K562 (cell line): Measurements from ENCODE around the gene RBM34. TPM values are rescaled to one million over a fixed set of nuclear protein-coding genes. Genes with fewer than 3 reads are reported as not detected.

Source experiments
- ARNT ChIP-seq, 2 experiments: fragments of 450-650 bp; IDR thresholded peaks; 2 replicates each; pipeline ENCODE4 v1.6.1; 2016; ENCODE audit warnings: mild to moderate bottlenecking in 1 of 2
- CREBBP ChIP-seq: IDR thresholded peaks from one replicate; pipeline ENCODE4 v1.6.1; 2012; ENCODE audit warnings: low read depth, mild to moderate bottlenecking, control low read depth, inconsistent platforms, low read length
- MYNN ChIP-seq, 2 experiments: sonication (generic); formaldehyde crosslinking in 1 of 2; IDR thresholded peaks; 2 replicates each; pipeline versions ENCODE4 v1.5.0 to v1.6.1; 2016 to 2020; ENCODE audit warnings: antibody characterized with exemption in 1 of 2, missing genetic modification reagents in 1 of 2
- PCBP1 ChIP-seq: fragments of 200-400 bp; formaldehyde crosslinking; IDR thresholded peaks from 2 replicates; pipeline ENCODE4 v1.6.1; 2018; ENCODE audit warnings: mild to moderate bottlenecking, low read depth, low read length; ENCODE audit not compliant: poor library complexity, severe bottlenecking
- PCBP2 ChIP-seq: fragments of 200-400 bp; formaldehyde crosslinking; IDR thresholded peaks from 2 replicates; pipeline ENCODE4 v1.6.1; 2018; ENCODE audit warnings: low read length, low read depth, mild to moderate bottlenecking, moderate library complexity; ENCODE audit not compliant: poor library complexity, severe bottlenecking
- SAP30 ChIP-seq: fragments of 200-600 bp; sonication (generic); IDR thresholded peaks from 2 replicates; pipeline ENCODE4 v1.6.1; 2012; ENCODE audit warnings: borderline replicate concordance, low read depth, mild to moderate bottlenecking, moderate library complexity, low read length, control low read depth, inconsistent platforms; ENCODE audit not compliant: insufficient read depth, poor library complexity, severe bottlenecking
- SMARCB1 ChIP-seq: IDR thresholded peaks from 2 replicates; pipeline ENCODE4 v1.6.1; 2011; ENCODE audit warnings: improper control_type of control experiment, low read depth; ENCODE audit not compliant: insufficient read length
- U2AF2 ChIP-seq: fragments of 200-400 bp; formaldehyde crosslinking; optimal IDR thresholded peaks from 2 replicates; pipeline ENCODE3; 2017; ENCODE audit warnings: low read depth, mild to moderate bottlenecking, low read length
- ZNF217 ChIP-seq: sonication (generic); formaldehyde crosslinking; IDR thresholded peaks from 2 replicates; pipeline ENCODE4 v1.8.0; 2022; ENCODE audit warnings: mild to moderate bottlenecking, missing genetic modification reagents
- ZNF561 ChIP-seq: fragments of 450-650 bp; formaldehyde crosslinking; conservative IDR thresholded peaks from 2 replicates; pipeline ENCODE4 v1.4.0; 2020; ENCODE audit warnings: mild to moderate bottlenecking, moderate library complexity
- polyA plus RNA-seq, 8 experiments: library from polyadenylated mRNA; depleted of rRNA in 4 of 8; stranded (reverse) in 5 of 8; unstranded in 3 of 8; fragments of >200 nt; fragmentation: Nextera tagmentation in 2 of 8; fragmentation: Illumina TruSeq in 1 of 8; extraction: Ambion mirVana in 2 of 8; extraction: Trizol in 1 of 8; gene quantifications; 2 replicates each; pipeline versions ENCODE4 v1.2.1 to v1.2.3, GENCODE V29; 2011 to 2014; ENCODE audit warnings: inconsistent platforms in 1 of 8, missing spikeins in 1 of 8
- total RNA-seq, 7 experiments: library from RNA; depleted of rRNA in 6 of 7; stranded (reverse); fragments of >200 nt in 6 of 7; fragmentation: Illumina TruSeq in 2 of 7; extraction: Trizol in 2 of 7; gene quantifications; 2 replicates each; pipeline versions ENCODE4 v1.2.1 to v1.2.3, GENCODE V29; 2011 to 2021; ENCODE audit warnings: low replicate concordance in 1 of 7
- TF ChIP-seq, protein P1 (sequence below): fragments of 200-600 bp; sonication (generic); IDR thresholded peaks from one replicate; pipeline ENCODE4 v1.6.1; 2012; ENCODE audit warnings: mild to moderate bottlenecking, low read depth, low read length, inconsistent platforms
- TF ChIP-seq, protein P2 (sequence below): sonication (generic); formaldehyde crosslinking; IDR thresholded peaks from 2 replicates; pipeline ENCODE4 v1.9.0; 2022; ENCODE audit warnings: mild to moderate bottlenecking, missing genetic modification reagents
- TF ChIP-seq, protein P3 (sequence below): fragments of 450-650 bp; formaldehyde crosslinking; conservative IDR thresholded peaks from 2 replicates; pipeline ENCODE4 v1.4.0; 2022; ENCODE audit warnings: mild to moderate bottlenecking, missing genetic modification characterization

The RBM34 gene
- total and polyA plus RNA-seq, 9 of the 15 experiments (the other 6 are each of a cell fraction or from before 2014, with no cell fraction given): 64.0 to 178 (median 124) TPM

DNA sequence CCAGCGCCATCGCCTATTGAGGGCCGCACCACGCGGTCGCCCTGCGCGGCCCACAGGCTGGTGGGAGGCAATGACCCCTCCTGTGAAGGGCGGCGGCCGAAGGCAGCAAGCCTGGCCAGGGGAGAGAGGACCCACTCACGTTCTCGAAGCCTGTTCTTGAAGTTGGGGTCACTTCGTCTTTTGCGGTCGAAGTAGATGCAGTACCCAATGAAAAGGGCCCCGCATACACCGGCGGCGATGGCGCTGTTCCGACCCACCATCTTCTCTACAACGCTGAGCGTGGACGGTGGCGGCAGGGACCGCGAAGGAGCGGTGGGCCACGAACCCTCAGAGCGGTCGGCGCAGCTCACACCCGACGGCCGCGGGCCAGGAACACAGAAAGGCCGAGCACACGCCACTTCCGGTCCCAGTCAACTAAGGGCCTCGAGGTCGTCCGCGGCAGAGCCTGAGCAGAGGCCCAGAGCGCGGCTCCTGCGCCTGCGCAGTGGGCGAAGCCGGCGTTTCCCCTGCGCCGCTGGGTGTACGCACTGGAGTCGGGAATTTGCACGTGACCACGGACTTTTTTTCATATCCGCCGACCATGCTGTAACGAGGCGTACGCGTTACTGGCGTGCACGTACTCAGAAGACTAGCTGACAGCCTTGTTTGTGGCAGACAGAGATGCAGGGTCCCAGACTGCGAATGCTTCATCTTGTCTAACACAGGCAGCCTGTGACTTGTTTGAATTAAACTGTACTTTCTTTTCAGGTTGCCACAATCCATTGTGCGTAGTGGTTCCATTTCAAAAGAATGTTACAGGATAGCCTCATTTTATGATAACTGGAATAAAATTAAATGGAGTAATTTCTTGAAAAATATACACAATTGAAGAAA lies 32.4 kb downstream of the RBM34 start, which contains the start of gene TOMM20 (continued):
- TF ChIP-seq, protein P1, sequence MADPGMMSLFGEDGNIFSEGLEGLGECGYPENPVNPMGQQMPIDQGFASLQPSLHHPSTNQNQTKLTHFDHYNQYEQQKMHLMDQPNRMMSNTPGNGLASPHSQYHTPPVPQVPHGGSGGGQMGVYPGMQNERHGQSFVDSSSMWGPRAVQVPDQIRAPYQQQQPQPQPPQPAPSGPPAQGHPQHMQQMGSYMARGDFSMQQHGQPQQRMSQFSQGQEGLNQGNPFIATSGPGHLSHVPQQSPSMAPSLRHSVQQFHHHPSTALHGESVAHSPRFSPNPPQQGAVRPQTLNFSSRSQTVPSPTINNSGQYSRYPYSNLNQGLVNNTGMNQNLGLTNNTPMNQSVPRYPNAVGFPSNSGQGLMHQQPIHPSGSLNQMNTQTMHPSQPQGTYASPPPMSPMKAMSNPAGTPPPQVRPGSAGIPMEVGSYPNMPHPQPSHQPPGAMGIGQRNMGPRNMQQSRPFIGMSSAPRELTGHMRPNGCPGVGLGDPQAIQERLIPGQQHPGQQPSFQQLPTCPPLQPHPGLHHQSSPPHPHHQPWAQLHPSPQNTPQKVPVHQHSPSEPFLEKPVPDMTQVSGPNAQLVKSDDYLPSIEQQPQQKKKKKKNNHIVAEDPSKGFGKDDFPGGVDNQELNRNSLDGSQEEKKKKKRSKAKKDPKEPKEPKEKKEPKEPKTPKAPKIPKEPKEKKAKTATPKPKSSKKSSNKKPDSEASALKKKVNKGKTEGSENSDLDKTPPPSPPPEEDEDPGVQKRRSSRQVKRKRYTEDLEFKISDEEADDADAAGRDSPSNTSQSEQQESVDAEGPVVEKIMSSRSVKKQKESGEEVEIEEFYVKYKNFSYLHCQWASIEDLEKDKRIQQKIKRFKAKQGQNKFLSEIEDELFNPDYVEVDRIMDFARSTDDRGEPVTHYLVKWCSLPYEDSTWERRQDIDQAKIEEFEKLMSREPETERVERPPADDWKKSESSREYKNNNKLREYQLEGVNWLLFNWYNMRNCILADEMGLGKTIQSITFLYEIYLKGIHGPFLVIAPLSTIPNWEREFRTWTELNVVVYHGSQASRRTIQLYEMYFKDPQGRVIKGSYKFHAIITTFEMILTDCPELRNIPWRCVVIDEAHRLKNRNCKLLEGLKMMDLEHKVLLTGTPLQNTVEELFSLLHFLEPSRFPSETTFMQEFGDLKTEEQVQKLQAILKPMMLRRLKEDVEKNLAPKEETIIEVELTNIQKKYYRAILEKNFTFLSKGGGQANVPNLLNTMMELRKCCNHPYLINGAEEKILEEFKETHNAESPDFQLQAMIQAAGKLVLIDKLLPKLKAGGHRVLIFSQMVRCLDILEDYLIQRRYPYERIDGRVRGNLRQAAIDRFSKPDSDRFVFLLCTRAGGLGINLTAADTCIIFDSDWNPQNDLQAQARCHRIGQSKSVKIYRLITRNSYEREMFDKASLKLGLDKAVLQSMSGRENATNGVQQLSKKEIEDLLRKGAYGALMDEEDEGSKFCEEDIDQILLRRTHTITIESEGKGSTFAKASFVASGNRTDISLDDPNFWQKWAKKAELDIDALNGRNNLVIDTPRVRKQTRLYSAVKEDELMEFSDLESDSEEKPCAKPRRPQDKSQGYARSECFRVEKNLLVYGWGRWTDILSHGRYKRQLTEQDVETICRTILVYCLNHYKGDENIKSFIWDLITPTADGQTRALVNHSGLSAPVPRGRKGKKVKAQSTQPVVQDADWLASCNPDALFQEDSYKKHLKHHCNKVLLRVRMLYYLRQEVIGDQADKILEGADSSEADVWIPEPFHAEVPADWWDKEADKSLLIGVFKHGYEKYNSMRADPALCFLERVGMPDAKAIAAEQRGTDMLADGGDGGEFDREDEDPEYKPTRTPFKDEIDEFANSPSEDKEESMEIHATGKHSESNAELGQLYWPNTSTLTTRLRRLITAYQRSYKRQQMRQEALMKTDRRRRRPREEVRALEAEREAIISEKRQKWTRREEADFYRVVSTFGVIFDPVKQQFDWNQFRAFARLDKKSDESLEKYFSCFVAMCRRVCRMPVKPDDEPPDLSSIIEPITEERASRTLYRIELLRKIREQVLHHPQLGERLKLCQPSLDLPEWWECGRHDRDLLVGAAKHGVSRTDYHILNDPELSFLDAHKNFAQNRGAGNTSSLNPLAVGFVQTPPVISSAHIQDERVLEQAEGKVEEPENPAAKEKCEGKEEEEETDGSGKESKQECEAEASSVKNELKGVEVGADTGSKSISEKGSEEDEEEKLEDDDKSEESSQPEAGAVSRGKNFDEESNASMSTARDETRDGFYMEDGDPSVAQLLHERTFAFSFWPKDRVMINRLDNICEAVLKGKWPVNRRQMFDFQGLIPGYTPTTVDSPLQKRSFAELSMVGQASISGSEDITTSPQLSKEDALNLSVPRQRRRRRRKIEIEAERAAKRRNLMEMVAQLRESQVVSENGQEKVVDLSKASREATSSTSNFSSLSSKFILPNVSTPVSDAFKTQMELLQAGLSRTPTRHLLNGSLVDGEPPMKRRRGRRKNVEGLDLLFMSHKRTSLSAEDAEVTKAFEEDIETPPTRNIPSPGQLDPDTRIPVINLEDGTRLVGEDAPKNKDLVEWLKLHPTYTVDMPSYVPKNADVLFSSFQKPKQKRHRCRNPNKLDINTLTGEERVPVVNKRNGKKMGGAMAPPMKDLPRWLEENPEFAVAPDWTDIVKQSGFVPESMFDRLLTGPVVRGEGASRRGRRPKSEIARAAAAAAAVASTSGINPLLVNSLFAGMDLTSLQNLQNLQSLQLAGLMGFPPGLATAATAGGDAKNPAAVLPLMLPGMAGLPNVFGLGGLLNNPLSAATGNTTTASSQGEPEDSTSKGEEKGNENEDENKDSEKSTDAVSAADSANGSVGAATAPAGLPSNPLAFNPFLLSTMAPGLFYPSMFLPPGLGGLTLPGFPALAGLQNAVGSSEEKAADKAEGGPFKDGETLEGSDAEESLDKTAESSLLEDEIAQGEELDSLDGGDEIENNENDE: no peak
- TF ChIP-seq ARNT (IDR thresholded peaks at IDR 0.05) (peak in 1 of 2 experiments; percentile 87; a peak in 3 of 4 replicates), MYNN (IDR thresholded peaks at IDR 0.05) (peak; percentile 20; the same call in 1 of the 2 replicates), MYNN (CRISPR knock-in tag; IDR thresholded peaks at IDR 0.05) (no peak), PCBP1 (no peak), SMARCB1 (peak; percentile 45), ZNF561 (CRISPR knock-in tag) (no peak), CREBBP (no peak), U2AF2 (no peak), SAP30 (peak; percentile 91), ZNF217 (CRISPR knock-in tag) (no peak), PCBP2 (no peak)
- TF ChIP-seq, protein P2, sequence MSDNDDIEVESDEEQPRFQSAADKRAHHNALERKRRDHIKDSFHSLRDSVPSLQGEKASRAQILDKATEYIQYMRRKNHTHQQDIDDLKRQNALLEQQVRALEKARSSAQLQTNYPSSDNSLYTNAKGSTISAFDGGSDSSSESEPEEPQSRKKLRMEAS (CRISPR knock-in tag): peak; percentile 95
- TF ChIP-seq, protein P3, sequence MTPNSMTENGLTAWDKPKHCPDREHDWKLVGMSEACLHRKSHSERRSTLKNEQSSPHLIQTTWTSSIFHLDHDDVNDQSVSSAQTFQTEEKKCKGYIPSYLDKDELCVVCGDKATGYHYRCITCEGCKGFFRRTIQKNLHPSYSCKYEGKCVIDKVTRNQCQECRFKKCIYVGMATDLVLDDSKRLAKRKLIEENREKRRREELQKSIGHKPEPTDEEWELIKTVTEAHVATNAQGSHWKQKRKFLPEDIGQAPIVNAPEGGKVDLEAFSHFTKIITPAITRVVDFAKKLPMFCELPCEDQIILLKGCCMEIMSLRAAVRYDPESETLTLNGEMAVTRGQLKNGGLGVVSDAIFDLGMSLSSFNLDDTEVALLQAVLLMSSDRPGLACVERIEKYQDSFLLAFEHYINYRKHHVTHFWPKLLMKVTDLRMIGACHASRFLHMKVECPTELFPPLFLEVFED: no peak
